Neuronal stem cell (in vitro differentiated cells): ENCODE measurements around the gene PLD1.

Source experiments
- DNase-seq: peaks from one replicate; pipeline ENCODE4 v3.0.0-alpha.2; 2013; ENCODE audit warnings: low spot score
- H2AFZ ChIP-seq: one replicate; pipeline ENCODE4 v1.6.1; 2013; ENCODE audit warnings: mild to moderate bottlenecking, low read length, inconsistent platforms
- H2AK5ac ChIP-seq: 2 replicates; pipeline ENCODE4 v1.6.1; 2013; ENCODE audit warnings: low read depth, mild to moderate bottlenecking, inconsistent platforms, low read length, moderate library complexity, mixed read lengths
- H2BK120ac ChIP-seq: 2 replicates; pipeline ENCODE4 v1.6.1; 2013; ENCODE audit warnings: low read depth, mild to moderate bottlenecking, inconsistent platforms, low read length, moderate library complexity, mixed read lengths
- H2BK12ac ChIP-seq: one replicate; pipeline ENCODE4 v1.6.1; 2013; ENCODE audit warnings: low read length, inconsistent platforms
- H2BK15ac ChIP-seq: 2 replicates; pipeline ENCODE4 v1.6.1; 2013; ENCODE audit warnings: mild to moderate bottlenecking, low read length, inconsistent platforms, mixed read lengths
- H2BK5ac ChIP-seq: one replicate; pipeline ENCODE4 v1.6.1; 2013; ENCODE audit warnings: inconsistent platforms, mild to moderate bottlenecking, low read length, moderate library complexity
- H3K14ac ChIP-seq: one replicate; pipeline ENCODE4 v1.6.1; 2013; ENCODE audit warnings: low read length, inconsistent platforms
- H3K18ac ChIP-seq: 2 replicates; pipeline ENCODE4 v1.6.1; 2013; ENCODE audit warnings: low read length, inconsistent platforms
- H3K23ac ChIP-seq: 2 replicates; pipeline ENCODE4 v1.6.1; 2013; ENCODE audit warnings: low read depth, mild to moderate bottlenecking, mixed read lengths, low read length, inconsistent platforms; ENCODE audit not compliant: poor library complexity
- H3K27ac ChIP-seq: replicated peaks from 3 replicates; pipeline ENCODE4 v1.5.1; 2013; ENCODE audit warnings: low read length, inconsistent platforms
- H3K27me3 ChIP-seq, 3 experiments: 2 replicates each; pipeline ENCODE4 v1.6.1; 2013; ENCODE audit warnings: low read length in 3 of 3, mild to moderate bottlenecking in 2 of 3, inconsistent platforms in 1 of 3, low read depth in 1 of 3, mixed read lengths in 1 of 3, moderate library complexity in 1 of 3; ENCODE audit not compliant: control insufficient read depth in 3 of 3, insufficient read depth in 3 of 3
- H3K36me3 ChIP-seq, 2 donors: replicated peaks in 1 of 2; 2 replicates each; pipeline ENCODE4 v1.6.1; 2013; ENCODE audit warnings: low read length in 2 of 2; ENCODE audit not compliant: control insufficient read depth in 2 of 2, insufficient read depth in 2 of 2
- H3K4ac ChIP-seq: 2 replicates; pipeline ENCODE4 v1.6.1; 2013; ENCODE audit warnings: inconsistent platforms, mild to moderate bottlenecking, low read length, moderate library complexity
- H3K4me1 ChIP-seq, 2 donors: 1 replicate in 1 of 2; 2 replicates in 1 of 2; pipeline ENCODE4 v1.6.1; 2013; ENCODE audit warnings: low read length in 2 of 2, low read depth in 1 of 2; ENCODE audit not compliant: control insufficient read depth in 2 of 2, insufficient read depth in 1 of 2
- H3K4me2 ChIP-seq: one replicate; pipeline ENCODE4 v1.6.1; 2013; ENCODE audit warnings: mild to moderate bottlenecking, low read length, inconsistent platforms; ENCODE audit not compliant: insufficient read depth, poor library complexity, severe bottlenecking
- H3K4me3 ChIP-seq, 2 donors: 2 replicates each; pipeline ENCODE4 v1.5.1; 2013; ENCODE audit warnings: low read length in 2 of 2, mild to moderate bottlenecking in 2 of 2, inconsistent platforms in 1 of 2, moderate library complexity in 1 of 2
- H3K79me1 ChIP-seq: one replicate; pipeline ENCODE4 v1.6.1; 2013; ENCODE audit warnings: low read depth, mild to moderate bottlenecking, inconsistent platforms, low read length, moderate library complexity
- H3K9ac ChIP-seq: one replicate; pipeline ENCODE4 v1.6.1; 2013; ENCODE audit warnings: mild to moderate bottlenecking, low read depth, low read length, inconsistent platforms; ENCODE audit not compliant: poor library complexity
- H3K9me3 ChIP-seq, 2 donors: replicated peaks in 1 of 2; 2 replicates each; pipeline versions ENCODE3 to v1.6.1; 2013; ENCODE audit warnings: low read length in 2 of 2, mild to moderate bottlenecking in 2 of 2, inconsistent platforms in 1 of 2, low read depth in 1 of 2, mixed read lengths in 1 of 2, moderate library complexity in 1 of 2; ENCODE audit not compliant: control insufficient read depth in 2 of 2, insufficient read depth in 1 of 2
- H4K8ac ChIP-seq: one replicate; pipeline ENCODE4 v1.6.1; 2013; ENCODE audit warnings: low read depth, mild to moderate bottlenecking, inconsistent platforms, low read length, moderate library complexity
- H4K91ac ChIP-seq: one replicate; pipeline ENCODE4 v1.6.1; 2013; ENCODE audit warnings: low read length, low read depth, mild to moderate bottlenecking, inconsistent platforms; ENCODE audit not compliant: poor library complexity
- whole genome bisulfite sequencing, 2 donors: extraction: QIAGEN DNeasy Blood & Tissue Kit; methylation state at CpG; one replicate each; pipeline ENCODE4 v1.1.7; 2013; ENCODE audit warnings: missing lambda C conversion rate in 2 of 2, mixed read lengths in 1 of 2; ENCODE audit not compliant: insufficient read length in 2 of 2, insufficient replicate concordance in 1 of 2; ENCODE audit errors: extremely low coverage in 2 of 2; 5-methylcytosine and 5-hydroxymethylcytosine counted together

Gene PLD1

DNA sequence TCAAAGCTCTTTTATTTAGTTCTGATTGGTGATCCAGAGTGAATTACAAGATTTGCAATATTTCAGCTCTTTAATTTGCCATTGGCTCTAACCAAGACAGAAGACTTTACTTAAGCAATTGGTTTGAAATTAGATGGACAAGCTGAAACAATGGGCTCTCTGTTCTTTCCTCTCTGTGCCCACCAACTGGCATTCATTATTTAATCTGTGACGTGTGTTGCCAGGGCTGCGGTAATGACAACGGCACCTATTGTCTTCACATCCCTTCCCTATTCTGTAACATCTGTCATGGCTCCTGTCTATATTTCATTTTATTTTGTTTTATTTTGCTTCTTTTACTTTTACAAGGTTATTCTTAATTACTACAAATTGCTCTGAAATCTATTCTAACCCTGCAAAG is 33.9 kb downstream of the PLD1 start:
- H2BK5ac ChIP-seq, result no peak overlapping the region
- no peak overlapping the region for H3K23ac ChIP-seq
- no peak overlapping the region for H4K91ac ChIP-seq
- no peaks in the 10 kb centered on the region for H3K36me3 ChIP-seq
- H3K4me3 ChIP-seq, result no peak overlapping the region
- WGBS, 2 donors, result no CpG with 5 or more reads among the region's 3 CpGs
- H2BK15ac ChIP-seq, result no peak overlapping the region
- H2AFZ ChIP-seq, result no peak overlapping the region
- H3K9me3 ChIP-seq, result no peaks in the 10 kb centered on the region
- DNase-seq, result no peak
- H3K14ac ChIP-seq, result no peak overlapping the region
- H3K4me1 ChIP-seq, result peaks cover under 1 to 4% of the 10 kb centered on the region in 2 donors
- no peak overlapping the region for H2AK5ac ChIP-seq
- no peak overlapping the region for H2BK12ac ChIP-seq
- H3K27ac ChIP-seq, result no peak overlapping the region
- H4K8ac ChIP-seq, result no peak overlapping the region
- H3K4ac ChIP-seq, result no peak overlapping the region
- no peak overlapping the region for H2BK120ac ChIP-seq
- H3K9ac ChIP-seq, result no peak overlapping the region
- H3K79me1 ChIP-seq, result no peaks in the 10 kb centered on the region
- no peak overlapping the region for H3K18ac ChIP-seq
- H3K27me3 ChIP-seq, result no peaks in the 10 kb centered on the region
- no peak overlapping the region for H3K4me2 ChIP-seq

DNA sequence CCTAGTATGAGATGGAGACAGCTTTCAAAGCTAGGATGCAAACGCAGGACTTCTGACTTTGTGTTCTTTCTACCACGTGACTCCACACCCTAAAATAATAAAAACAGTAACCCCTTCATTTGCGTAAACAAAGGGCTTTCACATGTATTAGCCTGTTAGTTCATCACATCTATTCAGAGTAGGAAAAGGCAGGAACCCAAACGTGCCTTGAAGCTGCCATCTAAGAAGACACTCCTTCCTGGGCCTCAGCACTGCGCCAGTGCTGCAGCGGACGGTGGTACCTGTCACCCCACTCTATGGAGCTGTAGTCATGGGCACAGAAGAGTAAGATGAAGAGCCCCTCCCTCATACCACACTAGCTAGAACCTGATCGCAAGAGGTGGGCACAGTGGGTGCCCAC is 34.3 kb downstream of the PLD1 start:
- H3K27me3 ChIP-seq, result no peaks in the 10 kb centered on the region
- H2BK12ac ChIP-seq, result no peak overlapping the region
- no peak overlapping the region for H2AK5ac ChIP-seq
- H3K4ac ChIP-seq, result no peak overlapping the region
- no peak overlapping the region for H2BK15ac ChIP-seq
- H3K79me1 ChIP-seq, result no peaks in the 10 kb centered on the region
- H3K23ac ChIP-seq, result no peak overlapping the region
- H3K4me2 ChIP-seq, result no peak overlapping the region
- no peak overlapping the region for H2AFZ ChIP-seq
- no peak overlapping the region for H2BK5ac ChIP-seq
- no peak overlapping the region for H4K8ac ChIP-seq
- no peak overlapping the region for H3K27ac ChIP-seq
- DNase-seq, result no peak
- no peak overlapping the region for H3K9ac ChIP-seq
- H2BK120ac ChIP-seq, result no peak overlapping the region
- no peaks in the 10 kb centered on the region for H3K36me3 ChIP-seq
- no peak overlapping the region for H3K18ac ChIP-seq
- H3K9me3 ChIP-seq, result no peaks in the 10 kb centered on the region
- no peak overlapping the region for H4K91ac ChIP-seq
- no CpG with 5 or more reads among the region's 8 CpGs for WGBS, 2 donors
- no peak overlapping the region for H3K14ac ChIP-seq
- H3K4me1 ChIP-seq, result peaks cover 4% of the 10 kb centered on the region in 2 donors
- no peak overlapping the region for H3K4me3 ChIP-seq

DNA sequence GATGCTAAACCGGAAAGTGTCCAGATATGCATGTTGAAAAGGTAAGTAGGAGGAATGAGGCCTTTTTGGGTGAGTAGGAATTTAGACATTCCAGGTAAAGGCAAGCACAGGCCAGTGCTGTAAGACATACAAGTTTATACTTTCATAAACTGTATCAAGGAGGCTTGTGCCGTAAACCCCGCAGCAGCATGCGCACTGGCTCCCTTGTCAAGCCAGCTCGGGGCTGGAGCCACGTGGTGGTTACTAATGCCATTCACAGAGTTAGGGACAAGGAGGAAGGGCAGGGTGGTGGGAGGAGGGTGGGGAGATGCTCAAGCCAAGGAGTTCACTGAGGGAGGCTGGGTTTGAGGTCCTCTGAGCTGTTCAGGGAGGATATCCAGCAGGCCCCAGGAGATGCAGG is 35.8 kb downstream of the PLD1 start:
- Histone ChIP-seq H3K9ac (no peak overlapping the region), H2BK12ac (no peak overlapping the region), H2BK5ac (no peak overlapping the region), H3K9me3 (no peaks in the 10 kb centered on the region), H3K4me3 (no peak overlapping the region), H3K4ac (no peak overlapping the region), H2BK120ac (no peak overlapping the region), H4K91ac (no peak overlapping the region), H3K18ac (peak overlapping the region; percentile 72), H2BK15ac (peak overlapping the region; percentile 63), H3K79me1 (no peaks in the 10 kb centered on the region), H3K14ac (no peak overlapping the region), H3K4me2 (no peak overlapping the region), H2AK5ac (no peak overlapping the region), H3K27ac (no peak overlapping the region), H3K23ac (no peak overlapping the region), H2AFZ (peak overlapping the region; percentile 31), H3K36me3 (no peaks in the 10 kb centered on the region), H4K8ac (no peak overlapping the region), H3K4me1 (peaks cover 4 to 5% of the 10 kb centered on the region in 2 donors), H3K27me3 (no peaks in the 10 kb centered on the region)
- DNase-seq, result no peak
- WGBS, 2 donors, result no CpG with 5 or more reads among the region's 6 CpGs

- no peak overlapping the region for H3K4me3 ChIP-seq
- H3K36me3 ChIP-seq, result no peaks in the 10 kb centered on the region
- no peak overlapping the region for H3K23ac ChIP-seq
- no peak overlapping the region for H2BK12ac ChIP-seq
- no peak overlapping the region for H3K18ac ChIP-seq
- no CpG with 5 or more reads among the region's 4 CpGs for WGBS, 2 donors
- DNase-seq, result peak; percentile 29
- no peak overlapping the region for H3K4me2 ChIP-seq
- no peak overlapping the region for H3K14ac ChIP-seq
- peaks cover 4 to 5% of the 10 kb centered on the region in 2 donors for H3K4me1 ChIP-seq
- no peak overlapping the region for H2BK15ac ChIP-seq
- no peak overlapping the region for H2BK5ac ChIP-seq
- no peak overlapping the region for H2BK120ac ChIP-seq
- no peak overlapping the region for H3K9ac ChIP-seq
- no peaks in the 10 kb centered on the region for H3K79me1 ChIP-seq
- H2AFZ ChIP-seq, result no peak overlapping the region
- H3K4ac ChIP-seq, result no peak overlapping the region
- no peak overlapping the region for H2AK5ac ChIP-seq
- no peak overlapping the region for H4K8ac ChIP-seq
- no peaks in the 10 kb centered on the region for H3K27me3 ChIP-seq
- no peaks in the 10 kb centered on the region for H3K9me3 ChIP-seq
- H4K91ac ChIP-seq, result no peak overlapping the region
- no peak overlapping the region for H3K27ac ChIP-seq
Observed at GRCh38 chr3:171772427-171773056, 37.7 kb downstream of the PLD1 start.
